Osteoblast (primary cell): ENCODE data around the gene PAQR4. TPM values are rescaled to one million over a fixed set of nuclear protein-coding genes. Genes with fewer than 3 reads are reported as not detected.
A peak's percentile ranks its signal among the peaks of the same experiment; 100 is the strongest.

Experiments used
- DNase-seq: peaks from one replicate; pipeline ENCODE4 v3.0.0; 2011; ENCODE audit warnings: low spot score, mixed read lengths; ENCODE audit not compliant: insufficient read length; ENCODE audit errors: missing footprints
- H2AFZ ChIP-seq: 2 replicates; pipeline ENCODE4 v1.6.0; 2011; ENCODE audit warnings: mild to moderate bottlenecking, low read length
- H3K27ac ChIP-seq: 2 replicates; pipeline ENCODE4 v1.5.1; 2011; ENCODE audit warnings: mild to moderate bottlenecking, low read depth, low read length, moderate library complexity
- H3K27me3 ChIP-seq: 2 replicates; pipeline ENCODE4 v1.6.0; 2012; ENCODE audit warnings: mild to moderate bottlenecking, control low read depth, inconsistent platforms, low read length, moderate library complexity; ENCODE audit not compliant: insufficient read depth
- H3K36me3 ChIP-seq: 2 replicates; pipeline ENCODE4 v1.5.1; 2011; ENCODE audit warnings: mild to moderate bottlenecking, low read length, control low read depth, moderate library complexity; ENCODE audit not compliant: insufficient read depth
- H3K4me1 ChIP-seq: 2 replicates; pipeline ENCODE4 v1.5.1; 2011; ENCODE audit warnings: mild to moderate bottlenecking, low read length, control low read depth, moderate library complexity; ENCODE audit not compliant: insufficient read depth
- H3K4me2 ChIP-seq: 2 replicates; pipeline ENCODE4 v1.6.0; 2011; ENCODE audit warnings: mild to moderate bottlenecking, low read length; ENCODE audit not compliant: insufficient read depth
- H3K4me3 ChIP-seq: fragments of 200-600 bp; sonication (generic); 3 replicates; pipeline ENCODE4 v1.5.1; 2012; ENCODE audit warnings: mild to moderate bottlenecking, low read length, inconsistent platforms; ENCODE audit not compliant: insufficient read depth
- H3K79me2 ChIP-seq: 2 replicates; pipeline ENCODE4 v1.6.0; 2012; ENCODE audit warnings: mild to moderate bottlenecking, low read length, control low read depth, inconsistent platforms; ENCODE audit not compliant: insufficient read depth
- H3K9me3 ChIP-seq: 2 replicates; pipeline ENCODE4 v1.5.1; 2011; ENCODE audit warnings: low read depth, low read length, control low read depth
- H4K20me1 ChIP-seq: 2 replicates; pipeline ENCODE4 v1.6.0; 2012; ENCODE audit warnings: mild to moderate bottlenecking, low read length, control low read depth; ENCODE audit not compliant: insufficient read depth
- total RNA-seq: library from RNA; depleted of rRNA; stranded (reverse); fragments of >200 nt; gene quantifications from 2 replicates; pipeline ENCODE4 v1.2.3, GENCODE V29; 2012
- TF ChIP-seq, protein P1 (sequence below): IDR thresholded peaks from 2 replicates; pipeline ENCODE4 v1.5.1; 2011; ENCODE audit warnings: mild to moderate bottlenecking, low read depth, low read length, moderate library complexity; ENCODE audit errors: extremely low read depth

The PAQR4 gene
- total RNA-seq, 1 donor: 1.8 TPM

DNA sequence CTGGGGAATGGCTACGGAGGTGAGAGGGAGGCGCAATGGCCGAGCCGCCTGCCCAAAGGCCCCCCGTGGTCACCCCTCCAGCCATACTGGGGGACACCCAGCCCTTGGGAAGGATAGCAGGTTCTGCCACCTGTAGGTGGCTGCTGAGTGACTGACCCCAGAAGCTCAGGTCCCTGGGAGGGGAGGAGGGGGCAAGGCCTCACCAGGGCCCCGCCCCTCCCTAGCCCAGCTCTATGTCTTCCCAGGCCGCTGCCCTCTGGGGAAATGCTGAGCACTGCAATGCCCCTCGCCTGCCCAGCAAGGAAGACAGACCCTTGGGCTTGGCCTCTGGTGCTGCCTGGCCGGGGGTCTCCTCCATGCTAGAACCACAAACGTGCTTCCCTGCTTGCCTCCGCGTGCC is 32.2 kb downstream of the PAQR4 start:
- DNase-seq: no peak
- no peaks in the 10 kb centered on the region for H4K20me1 ChIP-seq
- no peak overlapping the region for H3K4me2 ChIP-seq
- no peaks in the 10 kb centered on the region for H3K9me3 ChIP-seq
- H3K4me3 ChIP-seq: no peak overlapping the region
- peaks cover 37% of the 10 kb centered on the region for H3K27me3 ChIP-seq
- H3K36me3 ChIP-seq: no peaks in the 10 kb centered on the region
- no peak overlapping the region for H3K27ac ChIP-seq
- no peak overlapping the region for H2AFZ ChIP-seq
- no peaks in the 10 kb centered on the region for H3K79me2 ChIP-seq
- H3K4me1 ChIP-seq: no peaks in the 10 kb centered on the region
- TF ChIP-seq, protein P1, sequence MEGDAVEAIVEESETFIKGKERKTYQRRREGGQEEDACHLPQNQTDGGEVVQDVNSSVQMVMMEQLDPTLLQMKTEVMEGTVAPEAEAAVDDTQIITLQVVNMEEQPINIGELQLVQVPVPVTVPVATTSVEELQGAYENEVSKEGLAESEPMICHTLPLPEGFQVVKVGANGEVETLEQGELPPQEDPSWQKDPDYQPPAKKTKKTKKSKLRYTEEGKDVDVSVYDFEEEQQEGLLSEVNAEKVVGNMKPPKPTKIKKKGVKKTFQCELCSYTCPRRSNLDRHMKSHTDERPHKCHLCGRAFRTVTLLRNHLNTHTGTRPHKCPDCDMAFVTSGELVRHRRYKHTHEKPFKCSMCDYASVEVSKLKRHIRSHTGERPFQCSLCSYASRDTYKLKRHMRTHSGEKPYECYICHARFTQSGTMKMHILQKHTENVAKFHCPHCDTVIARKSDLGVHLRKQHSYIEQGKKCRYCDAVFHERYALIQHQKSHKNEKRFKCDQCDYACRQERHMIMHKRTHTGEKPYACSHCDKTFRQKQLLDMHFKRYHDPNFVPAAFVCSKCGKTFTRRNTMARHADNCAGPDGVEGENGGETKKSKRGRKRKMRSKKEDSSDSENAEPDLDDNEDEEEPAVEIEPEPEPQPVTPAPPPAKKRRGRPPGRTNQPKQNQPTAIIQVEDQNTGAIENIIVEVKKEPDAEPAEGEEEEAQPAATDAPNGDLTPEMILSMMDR: no peak

- no peaks in the 10 kb centered on the region for H3K4me1 ChIP-seq
- H3K27ac ChIP-seq: no peak overlapping the region
- no peaks in the 10 kb centered on the region for H3K9me3 ChIP-seq
- TF ChIP-seq, protein P1: no peak
- peak; percentile 100 for DNase-seq
- no peaks in the 10 kb centered on the region for H3K79me2 ChIP-seq
- no peaks in the 10 kb centered on the region for H3K36me3 ChIP-seq
- H3K4me2 ChIP-seq: no peak overlapping the region
- H3K27me3 ChIP-seq: peaks cover 46% of the 10 kb centered on the region
- H2AFZ ChIP-seq: no peak overlapping the region
- H4K20me1 ChIP-seq: no peaks in the 10 kb centered on the region
- H3K4me3 ChIP-seq: no peak overlapping the region
These were observed 34.6 kb downstream of the PAQR4 start for GRCh38 chr16:3003582-3004270.

- Histone ChIP-seq H3K4me1 (no peaks in the 10 kb centered on the region), H2AFZ (no peak overlapping the region), H3K4me2 (no peak overlapping the region), H3K27ac (no peak overlapping the region), H3K27me3 (peaks cover 52% of the 10 kb centered on the region), H4K20me1 (no peaks in the 10 kb centered on the region), H3K9me3 (no peaks in the 10 kb centered on the region), H3K79me2 (no peaks in the 10 kb centered on the region), H3K4me3 (no peak overlapping the region), H3K36me3 (no peaks in the 10 kb centered on the region)
- peak; percentile 94 for DNase-seq
- TF ChIP-seq, protein P1: no peak
These were observed 35.2 kb downstream of the PAQR4 start for GRCh38 chr16:3004319-3004718.

DNA sequence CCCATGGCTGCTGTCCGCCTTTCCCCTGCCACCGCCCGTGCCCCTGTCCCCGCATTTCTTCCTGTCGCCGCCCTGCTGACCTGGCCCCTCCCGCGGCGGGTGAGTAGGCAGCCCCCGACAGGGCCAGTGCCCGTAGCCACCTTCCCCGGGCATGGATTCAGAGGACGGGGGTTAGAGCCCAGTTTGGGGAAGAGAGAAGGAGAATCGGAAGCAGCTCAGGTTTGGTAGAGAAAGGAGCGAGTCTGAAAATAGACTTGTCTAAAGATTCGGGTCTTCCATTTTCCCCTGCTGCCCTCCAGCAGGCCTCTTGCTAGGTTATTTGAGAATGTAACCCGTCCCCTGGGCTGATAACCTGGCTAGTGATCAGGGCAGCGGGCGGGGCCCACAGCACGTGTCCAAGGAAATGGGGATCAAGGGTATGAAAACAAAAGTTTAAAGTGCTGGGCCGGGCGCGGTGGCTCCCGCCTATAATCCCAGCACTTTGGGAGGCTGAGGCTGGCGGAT is 35.7 kb downstream of the PAQR4 start:
- no peaks in the 10 kb centered on the region for H3K4me1 ChIP-seq
- no peak overlapping the region for H3K27ac ChIP-seq
- no peaks in the 10 kb centered on the region for H3K9me3 ChIP-seq
- H3K27me3 ChIP-seq: peaks cover 53% of the 10 kb centered on the region
- peak overlapping the region; percentile 60 for H3K4me2 ChIP-seq
- no peaks in the 10 kb centered on the region for H3K79me2 ChIP-seq
- TF ChIP-seq, protein P1: no peak
- no peak for DNase-seq
- H2AFZ ChIP-seq: no peak overlapping the region
- H3K4me3 ChIP-seq: peak overlapping the region; percentile 22
- no peaks in the 10 kb centered on the region for H4K20me1 ChIP-seq
- no peaks in the 10 kb centered on the region for H3K36me3 ChIP-seq
